Measurements from ENCODE around the gene LDAH. TPM values are rescaled to one million over a fixed set of nuclear protein-coding genes. Genes with fewer than 3 reads are reported as not detected.

LDAH gene
- total RNA-seq, 1 experiment from 2014 or later = 17.2 TPM

DNA sequence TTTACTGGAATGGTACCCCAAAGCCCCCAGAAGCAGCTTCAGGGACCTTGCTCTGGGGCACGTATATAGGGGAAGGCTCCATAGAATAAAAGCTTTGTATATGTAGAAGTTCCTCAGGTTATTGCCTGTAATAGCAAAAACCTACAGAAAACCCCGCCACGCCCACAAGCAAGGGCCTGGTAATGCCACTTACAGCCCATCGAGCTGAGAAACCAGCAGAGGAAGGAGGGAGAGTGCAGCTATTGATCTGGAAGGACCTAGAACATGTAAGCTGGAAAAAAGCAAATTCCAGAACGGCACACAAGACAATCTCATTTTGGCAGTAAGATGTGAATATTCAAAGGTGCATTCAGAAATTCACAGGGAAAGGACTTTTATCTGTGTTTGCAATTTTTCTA, 187.8 kb downstream of the LDAH start:
- DNase-seq (ENCODE audit: low read depth, low spot score) (no peak), ATAC-seq (no peak)
- Histone ChIP-seq H3K9me3 (ENCODE audit: control insufficient read depth, insufficient read depth, low read depth, low read length) (no peaks in the 10 kb centered on the region), H3K27me3 (ENCODE audit: control insufficient read depth, insufficient read depth, low read length) (no peaks in the 10 kb centered on the region), H3K36me3 (ENCODE audit: control insufficient read depth, insufficient read depth, low read length) (no peaks in the 10 kb centered on the region; the same call in 1 of the 2 replicates), H3K4me1 (ENCODE audit: control insufficient read depth, insufficient read depth, low read length) (no peaks in the 10 kb centered on the region), H3K27ac (ENCODE audit: low read length) (no peak overlapping the region), H3K4me3 (ENCODE audit: low read depth in 2 of 2, low read length in 2 of 2) (no peak overlapping the region)
- TF ChIP-seq POLR2AphosphoS5 (IDR thresholded peaks at IDR 0.05; ENCODE audit: low read depth, low read length) (no peak), SIN3A (IDR thresholded peaks at IDR 0.05; ENCODE audit: borderline replicate concordance, insufficient read depth, low read depth, low read length) (no peak), TCF7L2 (IDR thresholded peaks at IDR 0.05; ENCODE audit: low read depth, low read length) (no peak)
- TF ChIP-seq, protein P1, sequence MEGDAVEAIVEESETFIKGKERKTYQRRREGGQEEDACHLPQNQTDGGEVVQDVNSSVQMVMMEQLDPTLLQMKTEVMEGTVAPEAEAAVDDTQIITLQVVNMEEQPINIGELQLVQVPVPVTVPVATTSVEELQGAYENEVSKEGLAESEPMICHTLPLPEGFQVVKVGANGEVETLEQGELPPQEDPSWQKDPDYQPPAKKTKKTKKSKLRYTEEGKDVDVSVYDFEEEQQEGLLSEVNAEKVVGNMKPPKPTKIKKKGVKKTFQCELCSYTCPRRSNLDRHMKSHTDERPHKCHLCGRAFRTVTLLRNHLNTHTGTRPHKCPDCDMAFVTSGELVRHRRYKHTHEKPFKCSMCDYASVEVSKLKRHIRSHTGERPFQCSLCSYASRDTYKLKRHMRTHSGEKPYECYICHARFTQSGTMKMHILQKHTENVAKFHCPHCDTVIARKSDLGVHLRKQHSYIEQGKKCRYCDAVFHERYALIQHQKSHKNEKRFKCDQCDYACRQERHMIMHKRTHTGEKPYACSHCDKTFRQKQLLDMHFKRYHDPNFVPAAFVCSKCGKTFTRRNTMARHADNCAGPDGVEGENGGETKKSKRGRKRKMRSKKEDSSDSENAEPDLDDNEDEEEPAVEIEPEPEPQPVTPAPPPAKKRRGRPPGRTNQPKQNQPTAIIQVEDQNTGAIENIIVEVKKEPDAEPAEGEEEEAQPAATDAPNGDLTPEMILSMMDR (IDR thresholded peaks at IDR 0.05) = no peak
- TF ChIP-seq, protein P2, sequence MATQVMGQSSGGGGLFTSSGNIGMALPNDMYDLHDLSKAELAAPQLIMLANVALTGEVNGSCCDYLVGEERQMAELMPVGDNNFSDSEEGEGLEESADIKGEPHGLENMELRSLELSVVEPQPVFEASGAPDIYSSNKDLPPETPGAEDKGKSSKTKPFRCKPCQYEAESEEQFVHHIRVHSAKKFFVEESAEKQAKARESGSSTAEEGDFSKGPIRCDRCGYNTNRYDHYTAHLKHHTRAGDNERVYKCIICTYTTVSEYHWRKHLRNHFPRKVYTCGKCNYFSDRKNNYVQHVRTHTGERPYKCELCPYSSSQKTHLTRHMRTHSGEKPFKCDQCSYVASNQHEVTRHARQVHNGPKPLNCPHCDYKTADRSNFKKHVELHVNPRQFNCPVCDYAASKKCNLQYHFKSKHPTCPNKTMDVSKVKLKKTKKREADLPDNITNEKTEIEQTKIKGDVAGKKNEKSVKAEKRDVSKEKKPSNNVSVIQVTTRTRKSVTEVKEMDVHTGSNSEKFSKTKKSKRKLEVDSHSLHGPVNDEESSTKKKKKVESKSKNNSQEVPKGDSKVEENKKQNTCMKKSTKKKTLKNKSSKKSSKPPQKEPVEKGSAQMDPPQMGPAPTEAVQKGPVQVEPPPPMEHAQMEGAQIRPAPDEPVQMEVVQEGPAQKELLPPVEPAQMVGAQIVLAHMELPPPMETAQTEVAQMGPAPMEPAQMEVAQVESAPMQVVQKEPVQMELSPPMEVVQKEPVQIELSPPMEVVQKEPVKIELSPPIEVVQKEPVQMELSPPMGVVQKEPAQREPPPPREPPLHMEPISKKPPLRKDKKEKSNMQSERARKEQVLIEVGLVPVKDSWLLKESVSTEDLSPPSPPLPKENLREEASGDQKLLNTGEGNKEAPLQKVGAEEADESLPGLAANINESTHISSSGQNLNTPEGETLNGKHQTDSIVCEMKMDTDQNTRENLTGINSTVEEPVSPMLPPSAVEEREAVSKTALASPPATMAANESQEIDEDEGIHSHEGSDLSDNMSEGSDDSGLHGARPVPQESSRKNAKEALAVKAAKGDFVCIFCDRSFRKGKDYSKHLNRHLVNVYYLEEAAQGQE (IDR thresholded peaks at IDR 0.05; ENCODE audit: insufficient read depth in 1 of 2, low read depth in 2 of 2, low read length in 1 of 2) = no peak
- CTCF ChIA-PET = no interaction called here
- POLR2A ChIA-PET = no interaction called here
- no TSS peak for BruUV-seq (replicated peaks)
- intact Hi-C loops (cut with micrococcal nuclease; ENCODE audit: unreplicated experiment) = loop anchor here (1.0 kb wide), 1 partner anchor 192 kb away; no protein-coding TSS in a partner anchor
- in situ Hi-C loops (cut with HindIII; ENCODE audit: low pct_unique_long_range_greater_than_20kb, low sequenced_read_pairs) = loop anchor here (25.0 kb wide), 1 partner anchor 198 kb away; the partner anchor contains the start of gene RHOB

DNA sequence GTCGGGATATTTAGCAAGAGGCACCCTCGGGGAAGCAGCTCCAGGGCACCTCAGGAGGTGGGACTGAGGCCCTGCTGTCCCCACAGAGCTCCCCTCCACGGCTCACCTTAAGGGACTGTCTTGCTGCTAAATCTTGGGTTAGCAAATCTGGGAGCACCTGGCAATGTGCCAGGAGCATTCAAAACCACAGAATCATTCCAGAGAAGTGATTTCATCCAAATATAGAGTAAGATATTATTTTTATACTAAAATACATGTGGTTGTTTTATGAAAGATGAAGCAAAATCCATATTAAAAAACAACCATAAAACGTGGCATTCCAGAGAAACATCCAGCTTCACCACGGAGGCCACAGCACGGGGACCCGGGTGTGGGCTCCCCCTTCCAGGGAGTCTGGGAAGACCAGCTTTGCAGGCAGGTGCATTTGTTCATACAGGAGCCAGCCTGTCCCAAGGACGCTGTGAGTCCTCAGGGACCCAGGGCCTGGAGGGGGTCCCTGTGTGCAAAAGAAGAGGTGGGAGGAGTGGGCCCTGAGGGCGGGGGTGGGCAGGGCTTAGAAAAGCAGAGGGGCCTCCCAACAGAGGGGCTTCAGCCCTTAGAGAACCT, 188.3 kb downstream of the LDAH start:
- no peaks in the 10 kb centered on the region for H3K27me3 ChIP-seq (ENCODE audit: control insufficient read depth, insufficient read depth, low read length)
- CTCF ChIA-PET = no interaction called here
- no peak for ATAC-seq
- in situ Hi-C loops (cut with HindIII; ENCODE audit: low pct_unique_long_range_greater_than_20kb, low sequenced_read_pairs) = loop anchor here (25.0 kb wide), 1 partner anchor 197 kb away; the partner anchor contains the start of gene RHOB
- no TSS peak for BruUV-seq (replicated peaks)
- no peak overlapping the region for H3K27ac ChIP-seq (ENCODE audit: low read length)
- H3K4me3 ChIP-seq (ENCODE audit: low read depth in 2 of 2, low read length in 2 of 2) = no peak overlapping the region
- no peak for DNase-seq (ENCODE audit: low read depth, low spot score)
- no peaks in the 10 kb centered on the region for H3K9me3 ChIP-seq (ENCODE audit: control insufficient read depth, insufficient read depth, low read depth, low read length)
- no peaks in the 10 kb centered on the region; the same call in 1 of the 2 replicates for H3K36me3 ChIP-seq (ENCODE audit: control insufficient read depth, insufficient read depth, low read length)
- intact Hi-C loops (cut with micrococcal nuclease; ENCODE audit: unreplicated experiment) = loop anchor here (1.0 kb wide), 1 partner anchor 191 kb away; no protein-coding TSS in a partner anchor
- POLR2A ChIA-PET = no interaction called here
- no peaks in the 10 kb centered on the region for H3K4me1 ChIP-seq (ENCODE audit: control insufficient read depth, insufficient read depth, low read length)
- TF ChIP-seq, protein P2 (IDR thresholded peaks at IDR 0.05; ENCODE audit: insufficient read depth in 1 of 2, low read depth in 2 of 2, low read length in 1 of 2) = no peak

Other genes with a start within 250 kb of the LDAH start
- 46.1 TPM for gene HS1BP3, start 172.0 kb downstream of the LDAH start, total RNA-seq (2021; ENCODE audit: unreplicated experiment)
- not detected for gene GDF7, start 156.0 kb downstream of the LDAH start, total RNA-seq (2021; ENCODE audit: unreplicated experiment)
- 1.2 TPM for gene APOB, start 221.0 kb upstream of the LDAH start, total RNA-seq (2021; ENCODE audit: unreplicated experiment)

All from Panc1 (cell line).